H1 (cell line): Measurements from ENCODE around the gene FBXO21. TPM values are rescaled to one million over a fixed set of nuclear protein-coding genes. Genes with fewer than 3 reads are reported as not detected.

Experiments used
- CTCF ChIA-PET: fragments of 300-600 bp; sonication (Branson Sonifier 250); formaldehyde crosslinking; loops from one replicate; lab custom pipeline; 2021; ENCODE audit not compliant: partially characterized antibody; lab: Charles Lee
- POLR2A ChIA-PET: fragments of 300-600 bp; sonication (Branson Sonifier 250); formaldehyde crosslinking; loops from one replicate; lab custom pipeline; 2021; ENCODE audit warnings: inconsistent platforms; ENCODE audit not compliant: partially characterized antibody; lab: Charles Lee
- DNase-seq, 2 experiments: peaks; one replicate each; pipeline versions ENCODE4 v3.0.0 to v3.0.0-alpha.2; 2010 to 2022; ENCODE audit warnings: low spot score in 2 of 2, low read depth in 1 of 2, mixed read lengths in 1 of 2
- FAIRE-seq: peaks from 2 replicates; lab custom pipeline; 2011; peaks lifted over from hg19 to GRCh38; lab: Jason Lieb, UNC
- H2AFZ ChIP-seq: 2 replicates; pipeline ENCODE4 v1.8.1; 2012; ENCODE audit warnings: low read length, inconsistent platforms
- H2AK5ac ChIP-seq: 2 replicates; pipeline ENCODE4 v1.6.1; 2013; ENCODE audit warnings: low read depth, low read length
- H2BK120ac ChIP-seq: replicated peaks from 2 replicates; pipeline ENCODE3; 2013; ENCODE audit warnings: low read depth, low read length, inconsistent platforms
- H2BK12ac ChIP-seq: 2 replicates; pipeline ENCODE4 v1.6.1; 2013; ENCODE audit warnings: low read depth, low read length
- H2BK15ac ChIP-seq: 2 replicates; pipeline ENCODE4 v1.6.1; 2013; ENCODE audit warnings: low read length
- H2BK20ac ChIP-seq: 2 replicates; pipeline ENCODE4 v1.6.1; 2013; ENCODE audit warnings: low read length
- H2BK5ac ChIP-seq: 2 replicates; pipeline ENCODE4 v1.6.1; 2013; ENCODE audit warnings: low read depth, low read length
- H3K14ac ChIP-seq: 2 replicates; pipeline ENCODE4 v1.6.1; 2013; ENCODE audit warnings: inconsistent platforms; ENCODE audit not compliant: insufficient read length
- H3K18ac ChIP-seq: 2 replicates; pipeline ENCODE4 v1.6.1; 2013; ENCODE audit warnings: low read length; ENCODE audit errors: extremely low read depth
- H3K23ac ChIP-seq: 2 replicates; pipeline ENCODE4 v1.6.1; 2013; ENCODE audit warnings: inconsistent platforms; ENCODE audit not compliant: insufficient read length
- H3K23me2 ChIP-seq: 2 replicates; pipeline ENCODE4 v1.6.1; 2013; ENCODE audit warnings: low read depth, low read length
- H3K27ac ChIP-seq: 2 replicates; pipeline ENCODE4 v1.6.1; 2011; ENCODE audit warnings: low read depth, low read length, inconsistent platforms
- H3K27me3 ChIP-seq, 4 experiments: replicated peaks in 1 of 4; 1 replicate in 1 of 4; 2 replicates in 3 of 4; pipeline versions ENCODE4 v1.6.1 to v1.8.1; 2011 to 2013; ENCODE audit warnings: low read length in 3 of 4, mild to moderate bottlenecking in 3 of 4, inconsistent platforms in 2 of 4, mixed read lengths in 2 of 4, moderate library complexity in 1 of 4; ENCODE audit not compliant: control insufficient read depth in 3 of 4, insufficient read depth in 3 of 4; ENCODE audit errors: extremely low read depth in 1 of 4
- H3K36me3 ChIP-seq, 4 experiments: 2 replicates each; pipeline versions ENCODE4 v1.6.1 to v1.8.1; 2011 to 2013; ENCODE audit warnings: mild to moderate bottlenecking in 4 of 4, low read length in 3 of 4, moderate library complexity in 2 of 4, control low read depth in 1 of 4, inconsistent platforms in 1 of 4; ENCODE audit not compliant: insufficient read depth in 4 of 4, control insufficient read depth in 2 of 4
- H3K4ac ChIP-seq: replicated peaks from 2 replicates; pipeline ENCODE3; 2013; ENCODE audit warnings: low read length, low read depth, mixed read lengths, inconsistent platforms; ENCODE audit not compliant: insufficient read length
- H3K4me1 ChIP-seq, 4 experiments: replicated peaks in 1 of 4; 1 replicate in 1 of 4; 2 replicates in 3 of 4; pipeline versions ENCODE4 v1.6.1 to v1.8.1; 2011 to 2013; ENCODE audit warnings: low read length in 3 of 4, inconsistent platforms in 2 of 4, mixed read lengths in 1 of 4; ENCODE audit not compliant: insufficient read depth in 4 of 4, control insufficient read depth in 3 of 4
- H3K4me2 ChIP-seq, 2 experiments: 2 replicates each; pipeline versions ENCODE4 v1.6.1 to v1.8.1; 2011 to 2013; ENCODE audit warnings: low read depth in 2 of 2, low read length in 2 of 2, control low read depth in 1 of 2, inconsistent platforms in 1 of 2, mild to moderate bottlenecking in 1 of 2; ENCODE audit not compliant: insufficient read depth in 1 of 2
- H3K4me3 ChIP-seq, 4 experiments: fragments of 200-600, 300-600 bp in 1 of 4; sonication (generic), shearing (Covaris generic), sonication (Bioruptor Twin) in 1 of 4; 2 replicates each; pipeline versions ENCODE4 v1.5.1 to v1.8.1; 2011 to 2016; ENCODE audit warnings: low read length in 4 of 4, low read depth in 3 of 4, control low read depth in 2 of 4, inconsistent platforms in 2 of 4, mild to moderate bottlenecking in 2 of 4, mixed read lengths in 1 of 4, moderate library complexity in 1 of 4; ENCODE audit not compliant: insufficient read depth in 2 of 4; ENCODE audit errors: extremely low read depth in 1 of 4
- H3K56ac ChIP-seq: replicated peaks from 2 replicates; pipeline ENCODE3; 2013; ENCODE audit warnings: low read depth, mild to moderate bottlenecking, mixed read lengths, low read length, inconsistent platforms; ENCODE audit not compliant: insufficient read length
- H3K79me1 ChIP-seq: 2 replicates; pipeline ENCODE4 v1.6.1; 2013; ENCODE audit warnings: low read depth, low read length, control low read depth
- H3K79me2 ChIP-seq, 2 experiments: 2 replicates each; pipeline versions ENCODE4 v1.6.1 to v1.8.1; 2012 to 2013; ENCODE audit warnings: low read length in 2 of 2, mild to moderate bottlenecking in 2 of 2, inconsistent platforms in 1 of 2; ENCODE audit not compliant: insufficient read depth in 2 of 2, control insufficient read depth in 1 of 2
- H3K9ac ChIP-seq, 4 experiments: replicated peaks in 1 of 4; 1 replicate in 1 of 4; 2 replicates in 3 of 4; pipeline versions ENCODE4 v1.6.1 to v1.8.1; 2011 to 2013; ENCODE audit warnings: low read depth in 3 of 4, low read length in 3 of 4, control low read depth in 2 of 4, mild to moderate bottlenecking in 2 of 4, moderate library complexity in 2 of 4, inconsistent platforms in 1 of 4; ENCODE audit errors: extremely low read depth in 1 of 4
- H3K9me3 ChIP-seq, 2 experiments: 2 replicates each; pipeline versions ENCODE4 v1.6.1 to v1.8.1; 2012 to 2013; ENCODE audit warnings: mild to moderate bottlenecking in 2 of 2, moderate library complexity in 2 of 2, control low read depth in 1 of 2, inconsistent platforms in 1 of 2, low read depth in 1 of 2, low read length in 1 of 2, mixed read lengths in 1 of 2; ENCODE audit not compliant: insufficient read depth in 2 of 2
- H4K20me1 ChIP-seq, 2 experiments: replicated peaks in 1 of 2; 2 replicates each; pipeline versions ENCODE3 to v1.8.1; 2011 to 2013; ENCODE audit warnings: inconsistent platforms in 2 of 2, low read length in 2 of 2, mild to moderate bottlenecking in 1 of 2; ENCODE audit not compliant: insufficient read depth in 2 of 2, control insufficient read depth in 1 of 2
- H4K5ac ChIP-seq: 2 replicates; pipeline ENCODE4 v1.6.1; 2013; ENCODE audit warnings: low read length, low read depth, mixed read lengths, inconsistent platforms; ENCODE audit not compliant: insufficient read length
- H4K8ac ChIP-seq: 2 replicates; pipeline ENCODE4 v1.8.0; 2013; ENCODE audit warnings: mild to moderate bottlenecking, moderate library complexity, low read length, inconsistent platforms; ENCODE audit not compliant: insufficient read depth; ENCODE audit errors: extremely low read depth
- H4K91ac ChIP-seq: replicated peaks from 2 replicates; pipeline ENCODE3; 2013; ENCODE audit warnings: low read length, mixed read lengths, inconsistent platforms; ENCODE audit not compliant: insufficient read length
- ASH2L ChIP-seq: fragments of 200-600, 300-600 bp; sonication (generic); IDR thresholded peaks from one replicate; pipeline ENCODE4 v1.7.1; 2017; ENCODE audit warnings: low read length
- BACH1 ChIP-seq: IDR thresholded peaks from 2 replicates; pipeline ENCODE4 v1.6.1; 2012; ENCODE audit warnings: low read length, improper control_type of control experiment
- CBX8 ChIP-seq: fragments of 300-800, 300-1000 bp; sonication (generic); IDR thresholded peaks from 2 replicates; pipeline ENCODE4 v1.7.1; 2016; ENCODE audit warnings: low read depth, low read length, borderline replicate concordance
- CEBPB ChIP-seq: IDR thresholded peaks from 2 replicates; pipeline ENCODE4 v1.6.1; 2012; ENCODE audit warnings: low read depth, low read length
- GABPA ChIP-seq: IDR thresholded peaks from 2 replicates; pipeline ENCODE4 v1.6.1; 2011; ENCODE audit warnings: mild to moderate bottlenecking, low read length, moderate library complexity, borderline replicate concordance; ENCODE audit not compliant: insufficient read depth
- JUND ChIP-seq: IDR thresholded peaks from 2 replicates; pipeline ENCODE4 v1.6.1; 2011; ENCODE audit warnings: mild to moderate bottlenecking, improper control_type of control experiment, low read length
- PHF8 ChIP-seq: fragments of 200-600 bp; sonication (generic); conservative IDR thresholded peaks from 2 replicates; pipeline ENCODE4 v1.7.1; 2012; ENCODE audit warnings: low read depth, mild to moderate bottlenecking, inconsistent platforms, low read length, moderate library complexity
- RXRA ChIP-seq: IDR thresholded peaks from 2 replicates; pipeline ENCODE4 v1.6.1; 2011; ENCODE audit warnings: low read depth, mild to moderate bottlenecking, low read length, moderate library complexity; ENCODE audit not compliant: insufficient read depth
- SAP30 ChIP-seq: fragments of 300-600 bp; sonication (generic); IDR thresholded peaks from 2 replicates; pipeline ENCODE4 v1.7.1; 2012; ENCODE audit warnings: low read length, moderate library complexity, mild to moderate bottlenecking, inconsistent platforms; ENCODE audit not compliant: insufficient read depth, insufficient replicate concordance
- SP1 ChIP-seq: IDR thresholded peaks from 2 replicates; pipeline ENCODE4 v1.6.1; 2011; ENCODE audit warnings: low read depth, low read length
- SP4 ChIP-seq: IDR thresholded peaks from 2 replicates; pipeline ENCODE4 v1.6.1; 2012; ENCODE audit warnings: low read length, inconsistent platforms
- SRF ChIP-seq: IDR thresholded peaks from 2 replicates; pipeline ENCODE4 v1.6.1; 2011; ENCODE audit warnings: mild to moderate bottlenecking, low read depth, low read length, moderate library complexity
- USF2 ChIP-seq: IDR thresholded peaks from 2 replicates; pipeline ENCODE4 v1.6.1; 2011; ENCODE audit warnings: low read length, improper control_type of control experiment
- WGBS, 2 experiments: shearing (Covaris generic) in 1 of 2; methylation state at CpG; one replicate each; pipeline versions ENCODE4 v1.1.6 to v1.1.7; 2013 to 2015; ENCODE audit warnings: low lambda C conversion rate in 2 of 2, mixed read lengths in 2 of 2, inconsistent platforms in 1 of 2, low coverage in 1 of 2, missing lambda C conversion rate in 1 of 2; ENCODE audit not compliant: insufficient replicate concordance in 2 of 2, insufficient coverage in 1 of 2, insufficient read length in 1 of 2; ENCODE audit errors: extremely low coverage in 1 of 2, missing lambda C conversion rate in 1 of 2; 5-methylcytosine and 5-hydroxymethylcytosine counted together
- polyA plus RNA-seq, 7 experiments: library from polyadenylated mRNA; depleted of rRNA in 3 of 7; stranded (reverse) in 5 of 7; unstranded in 2 of 7; fragments of >200 nt in 5 of 7; fragments of 200-250 nt in 2 of 7; gene quantifications; 1 replicate in 5 of 7; 2 replicates in 1 of 7; 4 replicates in 1 of 7; pipeline versions ENCODE4 v1.2.1 to v1.2.3, GENCODE V29; 2011 to 2013; ENCODE audit warnings: missing spikeins in 2 of 7, mixed read lengths in 2 of 7
- total RNA-seq: library from RNA; stranded (reverse); fragmentation: NEBNext Ultra II Directional; extraction: Animal tissue kit (Norgen Biotek cat#: 25700); gene quantifications from 2 replicates; pipeline ENCODE4 v1.2.1, GENCODE V29; 2021

The FBXO21 gene
- total and polyA plus RNA-seq, 2 of the 8 experiments (the other 6 are each of a cell fraction or from before 2014, with no cell fraction given) = 57.0 to 80.6 TPM

GRCh38 chr12:117208811-117209455 is 18.7 kb upstream of the FBXO21 start:
- Histone ChIP-seq H2BK20ac (no peak overlapping the region), H3K18ac (no peak overlapping the region; the same call in 1 of the 2 replicates), H3K23me2 (no peaks in the 10 kb centered on the region; the same call in 1 of the 2 replicates), H2BK5ac (no peak overlapping the region), H3K36me3 (no peaks in the 10 kb centered on the region), H2AK5ac (no peak overlapping the region), H3K4me1 (peaks cover 1 to 6% (median 4%) of the 10 kb centered on the region in 4 experiments; a peak in 4 of 7 replicates), H3K23ac (no peak overlapping the region), H2BK12ac (no peak overlapping the region), H4K91ac (no peak overlapping the region), H3K56ac (no peak overlapping the region), H3K14ac (no peak overlapping the region), H3K27ac (no peak overlapping the region), H3K4me3 (no peak overlapping the region), H3K4me2 (no peak overlapping the region), H4K20me1 (no peaks in the 10 kb centered on the region), H3K9ac (no peak overlapping the region), H4K8ac (no peak overlapping the region), H3K27me3 (no peaks in the 10 kb centered on the region; a peak in 1 of 7 replicates), H3K9me3 (no peaks in the 10 kb centered on the region), H2AFZ (no peak overlapping the region), H2BK15ac (no peak overlapping the region), H3K79me2 (no peaks in the 10 kb centered on the region), H3K79me1 (no peaks in the 10 kb centered on the region), H4K5ac (no peak overlapping the region), H2BK120ac (no peak overlapping the region), H3K4ac (no peak overlapping the region)
- FAIRE-seq (no peak), DNase-seq (no peak)
- ChIA-PET POLR2A (interaction anchor here (0.7 to 1.3 kb wide), 2 partner anchors 11 to 13 kb away, joined by 3 read pairs; no protein-coding TSS in a partner anchor), CTCF (interaction anchor here (6.4 to 6.8 kb wide), 2 partner anchors 17 to 23 kb away, joined by 43 to 65 read pairs; no protein-coding TSS in a partner anchor)
- 83% methylated on average over 12 of the region's 13 CpGs; no CpG with 5 or more reads in 1 of the 2 experiments for WGBS, 2 experiments
- TF ChIP-seq JUND (no peak), BACH1 (no peak), ASH2L (no peak), RXRA (no peak), CEBPB (no peak), SRF (no peak), CBX8 (no peak), SP4 (no peak), PHF8 (no peak), USF2 (no peak), GABPA (no peak), SP1 (no peak), SAP30 (no peak)
